C4-2B (cell line): Measurements from ENCODE around the gene CLSTN2.
"Not testable (repeated sequence)": the region's sequence is repeated elsewhere in the genome, so short reads cannot be mapped to it uniquely, and the experiment has no call there.

Experiments used
- H3K27ac ChIP-seq: fragments of 450-650 bp; 2 replicates; pipeline ENCODE4 v1.5.1; 2017
- ZFX ChIP-seq: fragments of 450-650 bp; IDR thresholded peaks from 2 replicates; pipeline ENCODE4 v1.6.1; 2017
- TF ChIP-seq, protein P1 (sequence below): fragments of 450-650 bp; conservative IDR thresholded peaks from 2 replicates; pipeline ENCODE4 v1.5.1; 2017; ENCODE audit warnings: mild to moderate bottlenecking

CLSTN2 gene

DNA sequence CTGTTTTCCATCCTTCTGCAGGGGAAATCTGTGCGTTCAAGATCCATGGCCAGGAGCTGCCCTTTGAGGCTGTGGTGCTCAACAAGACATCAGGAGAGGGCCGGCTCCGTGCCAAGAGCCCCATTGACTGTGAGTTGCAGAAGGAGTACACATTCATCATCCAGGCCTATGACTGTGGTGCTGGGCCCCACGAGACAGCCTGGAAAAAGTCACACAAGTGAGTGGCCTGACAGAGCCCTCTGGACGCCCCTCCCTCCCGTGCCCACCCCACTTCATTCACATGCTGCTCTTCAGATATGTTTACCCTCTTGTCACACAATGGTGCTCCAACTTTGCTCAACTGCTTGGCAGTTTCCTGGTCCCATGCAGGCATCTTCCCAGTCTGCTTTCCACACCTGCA is 468.6 kb downstream of the CLSTN2 start:
- TF ChIP-seq, protein P1, sequence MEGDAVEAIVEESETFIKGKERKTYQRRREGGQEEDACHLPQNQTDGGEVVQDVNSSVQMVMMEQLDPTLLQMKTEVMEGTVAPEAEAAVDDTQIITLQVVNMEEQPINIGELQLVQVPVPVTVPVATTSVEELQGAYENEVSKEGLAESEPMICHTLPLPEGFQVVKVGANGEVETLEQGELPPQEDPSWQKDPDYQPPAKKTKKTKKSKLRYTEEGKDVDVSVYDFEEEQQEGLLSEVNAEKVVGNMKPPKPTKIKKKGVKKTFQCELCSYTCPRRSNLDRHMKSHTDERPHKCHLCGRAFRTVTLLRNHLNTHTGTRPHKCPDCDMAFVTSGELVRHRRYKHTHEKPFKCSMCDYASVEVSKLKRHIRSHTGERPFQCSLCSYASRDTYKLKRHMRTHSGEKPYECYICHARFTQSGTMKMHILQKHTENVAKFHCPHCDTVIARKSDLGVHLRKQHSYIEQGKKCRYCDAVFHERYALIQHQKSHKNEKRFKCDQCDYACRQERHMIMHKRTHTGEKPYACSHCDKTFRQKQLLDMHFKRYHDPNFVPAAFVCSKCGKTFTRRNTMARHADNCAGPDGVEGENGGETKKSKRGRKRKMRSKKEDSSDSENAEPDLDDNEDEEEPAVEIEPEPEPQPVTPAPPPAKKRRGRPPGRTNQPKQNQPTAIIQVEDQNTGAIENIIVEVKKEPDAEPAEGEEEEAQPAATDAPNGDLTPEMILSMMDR: no peak
- no peak for TF ChIP-seq ZFX
- no peak overlapping the region for H3K27ac ChIP-seq

DNA sequence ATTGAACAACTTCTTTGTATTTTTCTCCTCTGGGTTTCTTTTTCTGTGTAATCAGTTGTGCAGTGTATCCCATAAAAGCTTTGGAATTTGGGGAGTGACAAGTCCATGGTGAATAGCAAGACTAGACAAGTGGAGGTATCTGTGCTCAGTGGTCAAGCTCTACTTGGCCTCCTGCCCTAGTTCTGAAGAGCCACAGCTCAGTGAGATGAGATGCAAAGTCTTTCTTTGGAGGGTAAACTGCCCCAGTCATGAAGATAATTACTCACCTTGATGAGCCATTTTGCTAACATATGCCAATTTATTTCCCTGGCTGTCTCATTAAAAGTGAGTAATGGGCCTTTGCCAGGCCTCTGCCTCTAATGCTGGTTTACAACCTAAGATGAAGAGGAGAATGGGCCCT is 471.7 kb downstream of the CLSTN2 start:
- TF ChIP-seq, protein P1: no peak
- TF ChIP-seq ZFX: no peak
- no peak overlapping the region for H3K27ac ChIP-seq

DNA sequence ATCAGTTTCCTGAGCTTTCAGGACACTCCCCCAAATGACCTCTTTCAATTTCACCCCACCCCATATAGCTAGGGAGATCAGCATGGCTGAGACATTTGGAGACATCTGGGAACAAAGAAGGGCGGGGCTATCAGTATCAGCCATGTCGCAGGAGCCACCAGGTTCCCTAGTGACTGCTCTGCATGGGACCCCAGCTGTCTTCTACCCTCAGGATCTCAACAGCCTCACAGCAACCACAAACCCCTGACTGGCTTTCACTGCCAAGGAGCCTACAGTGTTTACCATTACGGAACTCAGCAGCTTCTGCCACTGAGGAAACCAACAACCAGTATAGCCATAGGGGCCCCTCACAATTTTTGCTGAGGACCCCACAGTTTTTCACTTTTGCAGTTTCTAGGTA is 473.3 kb downstream of the CLSTN2 start:
- no peak overlapping the region for H3K27ac ChIP-seq
- TF ChIP-seq, protein P1: no peak
- TF ChIP-seq ZFX: no peak

DNA sequence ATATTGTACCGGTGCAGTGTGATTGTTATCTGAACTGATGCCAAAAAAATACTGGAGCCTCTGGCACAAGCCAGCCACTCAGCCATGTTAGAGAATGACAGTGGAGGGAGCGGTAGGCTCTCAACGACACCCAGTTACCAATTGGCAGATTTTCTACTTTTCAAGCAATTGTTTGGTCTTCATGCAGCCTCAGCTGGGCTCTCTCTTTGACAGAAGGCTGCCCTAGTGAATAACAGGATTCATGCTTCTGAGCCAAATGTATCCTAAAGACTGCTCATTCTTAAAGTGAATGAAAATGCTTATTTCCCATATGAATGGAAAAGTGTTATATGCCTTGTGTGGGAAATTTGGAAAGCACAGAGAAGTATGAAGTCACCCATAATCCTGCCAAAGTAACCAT is 481.7 kb downstream of the CLSTN2 start:
- TF ChIP-seq, protein P1: no peak
- TF ChIP-seq ZFX: no peak

DNA sequence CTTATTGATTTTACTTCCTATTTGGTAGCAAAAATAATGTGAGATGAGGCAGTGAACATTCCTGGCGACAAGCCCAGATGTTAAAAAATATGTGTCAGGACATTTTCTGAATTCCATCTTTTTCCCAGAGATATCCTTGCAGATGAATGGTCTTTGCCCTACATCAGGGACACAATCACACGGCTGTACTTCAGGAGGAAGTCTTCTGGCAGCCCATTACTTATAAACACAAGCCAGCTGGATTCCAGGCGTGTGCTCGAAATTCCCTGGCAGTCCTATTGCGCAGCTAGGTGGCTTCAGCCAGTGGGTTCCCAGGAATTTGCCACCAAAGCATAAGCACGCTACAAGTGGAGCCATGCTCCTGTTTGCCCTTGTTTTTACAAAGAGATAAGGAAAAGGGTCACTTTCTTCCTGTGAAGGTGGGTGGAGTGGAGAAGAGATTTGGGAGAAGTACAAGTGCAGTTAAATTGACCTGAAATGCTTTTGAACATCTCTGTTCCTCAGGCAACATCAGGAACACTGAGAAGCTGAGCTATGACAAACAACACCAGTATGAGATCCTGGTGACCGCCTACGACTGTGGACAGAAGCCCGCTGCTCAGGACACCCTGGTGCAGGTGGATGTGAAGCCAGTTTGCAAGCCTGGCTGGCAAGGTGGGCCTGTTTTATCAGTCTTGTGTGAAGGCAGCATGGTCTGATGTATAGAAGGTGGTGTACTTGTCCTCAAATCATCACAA is 485.8 kb downstream of the CLSTN2 start:
- TF ChIP-seq, protein P1: no peak
- no peak for TF ChIP-seq ZFX

More for the DNA sequence above, 481.7 kb downstream of the CLSTN2 start:
- no peak overlapping the region for H3K27ac ChIP-seq

DNA sequence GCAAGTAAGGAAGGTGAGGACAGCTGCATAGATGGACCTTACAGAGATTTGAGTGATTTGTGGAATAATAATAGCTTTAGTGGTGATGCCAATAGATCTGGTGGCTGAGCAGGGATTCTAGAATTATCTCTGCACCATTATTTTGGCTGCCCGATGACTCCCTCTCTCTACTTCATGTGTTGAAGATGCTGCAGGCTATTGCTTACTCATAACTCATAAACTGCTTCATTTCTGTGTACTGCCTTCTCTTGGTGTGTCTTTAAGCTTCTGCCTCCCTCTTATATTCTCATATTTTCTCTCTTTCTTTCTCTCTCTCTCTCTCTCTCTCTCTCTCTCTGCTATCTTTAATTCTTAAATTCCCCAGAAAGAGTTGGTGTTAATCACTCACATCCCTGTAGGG is 486.9 kb downstream of the CLSTN2 start:
- TF ChIP-seq, protein P1: no peak
- TF ChIP-seq ZFX: no peak
- H3K27ac ChIP-seq: no peak overlapping the region

More for the DNA sequence above, 485.8 kb downstream of the CLSTN2 start:
- no peak overlapping the region for H3K27ac ChIP-seq

DNA sequence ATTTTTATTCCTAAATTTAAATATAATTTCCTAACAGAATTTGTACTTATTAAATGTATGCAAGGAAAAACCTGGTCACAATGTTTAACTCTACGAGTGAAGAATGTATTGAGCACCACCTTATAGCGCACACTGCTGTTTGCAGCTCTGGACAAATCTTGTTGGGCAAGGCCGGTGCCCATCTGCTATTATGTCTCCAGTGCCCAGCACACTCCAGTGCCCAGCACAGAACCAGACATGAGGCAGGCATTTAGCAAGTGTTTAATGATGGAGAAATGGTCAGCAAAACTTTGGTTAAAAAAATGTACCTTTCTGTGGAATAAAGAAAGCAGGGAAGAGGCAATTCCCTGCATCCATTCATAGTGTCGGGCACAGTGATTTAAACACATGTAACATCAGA is 488.2 kb downstream of the CLSTN2 start:
- no peak for TF ChIP-seq ZFX
- TF ChIP-seq, protein P1: no peak
- H3K27ac ChIP-seq: no peak overlapping the region

DNA sequence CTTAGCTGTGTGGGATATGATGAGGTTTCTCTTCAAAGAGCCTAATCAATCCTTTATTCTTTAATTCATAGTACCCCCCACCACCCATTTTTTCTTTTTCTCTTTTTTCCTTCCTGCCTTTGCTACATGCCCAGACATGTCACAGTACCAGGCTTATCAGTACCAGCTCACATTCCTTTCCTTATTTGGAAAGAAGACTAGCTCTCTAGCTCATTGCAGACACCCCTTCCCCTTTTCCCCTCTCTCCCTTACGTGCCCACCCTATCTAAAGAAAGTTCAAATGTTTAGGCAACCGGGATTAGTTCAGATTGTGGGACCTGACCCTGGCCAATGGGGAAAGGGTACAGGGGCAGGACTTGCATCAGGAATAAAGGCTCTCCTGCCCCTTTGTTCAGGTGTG is 488.6 kb downstream of the CLSTN2 start:
- not testable (repeated sequence) for H3K27ac ChIP-seq
